ENCODE data around the gene LMF1.

The LMF1 gene

GRCh38 chr16:908526-909155 is 62.1 kb downstream of the LMF1 start:
- DNase-seq, result no peak

- DNase-seq, result no peak
These were observed 62.9 kb downstream of the LMF1 start for GRCh38 chr16:907842-908241.

GRCh38 chr16:907361-907760 is 63.4 kb downstream of the LMF1 start:
- no peak for DNase-seq

GRCh38 chr16:906296-906695 is 64.5 kb downstream of the LMF1 start:
- DNase-seq, result no peak

- DNase-seq, result no peak
These were observed 68.8 kb downstream of the LMF1 start for GRCh38 chr16:901715-902601.

GRCh38 chr16:901149-901548 is 69.6 kb downstream of the LMF1 start:
- DNase-seq, result no peak

- DNase-seq, result no peak
These were observed 70.6 kb downstream of the LMF1 start for GRCh38 chr16:900211-900610.

GRCh38 chr16:899683-900060 is 71.1 kb downstream of the LMF1 start:
- no peak for DNase-seq

- no peak for DNase-seq
These were observed 71.8 kb downstream of the LMF1 start for GRCh38 chr16:898761-899682.

GRCh38 chr16:898216-898615 is 72.6 kb downstream of the LMF1 start:
- no peak for DNase-seq

- no peak for DNase-seq
These were observed 73.1 kb downstream of the LMF1 start for GRCh38 chr16:897701-898100.

- no peak for DNase-seq
These were observed 73.6 kb downstream of the LMF1 start for GRCh38 chr16:897200-897543.

- no peak for DNase-seq
These were observed 74.3 kb downstream of the LMF1 start for GRCh38 chr16:896261-897199.

GRCh38 chr16:895371-895770 is 75.4 kb downstream of the LMF1 start:
- no peak for DNase-seq

- no peak for DNase-seq
These were observed 75.9 kb downstream of the LMF1 start for GRCh38 chr16:894841-895240.

- DNase-seq, result no peak
These were observed 76.6 kb downstream of the LMF1 start for GRCh38 chr16:894136-894535.

GRCh38 chr16:893360-893759 is 77.4 kb downstream of the LMF1 start:
- no peak for DNase-seq

- no peak for DNase-seq
These were observed 78.1 kb downstream of the LMF1 start for GRCh38 chr16:892536-893255.

GRCh38 chr16:892006-892405 is 78.8 kb downstream of the LMF1 start:
- DNase-seq, result no peak

GRCh38 chr16:891353-891740 is 79.4 kb downstream of the LMF1 start:
- DNase-seq, result no peak

GRCh38 chr16:890716-891352 is 80.0 kb downstream of the LMF1 start:
- no peak for DNase-seq
